Hepatocyte (in vitro differentiated cells): ENCODE results near the gene TFAP2A. TPM values are rescaled to one million over a fixed set of nuclear protein-coding genes. Genes with fewer than 3 reads are reported as not detected.

ENCODE experiments used
- DNase-seq: peaks from one replicate; pipeline ENCODE4 v3.0.0-alpha.2; 2016; ENCODE audit warnings: low spot score
- H2AFZ ChIP-seq: fragments of 200-600 bp; sonication (generic); 2 replicates; pipeline ENCODE4 v1.6.0; 2016; ENCODE audit warnings: antibody characterized with exemption, mild to moderate bottlenecking
- H3K27ac ChIP-seq: fragments of 200-600 bp; sonication (generic); 2 replicates; pipeline ENCODE4 v1.5.1; 2016; ENCODE audit warnings: mild to moderate bottlenecking
- H3K27me3 ChIP-seq: fragments of 200-600 bp; sonication (generic); 2 replicates; pipeline ENCODE4 v1.6.1; 2016
- H3K36me3 ChIP-seq: fragments of 200-600 bp; sonication (generic); replicated peaks from 2 replicates; pipeline ENCODE4 v1.5.1; 2016; ENCODE audit warnings: low read depth; ENCODE audit not compliant: insufficient read depth
- H3K4me1 ChIP-seq: fragments of 200-600 bp; sonication (generic); 2 replicates; pipeline ENCODE4 v1.5.1; 2016; ENCODE audit warnings: mild to moderate bottlenecking, moderate library complexity; ENCODE audit not compliant: insufficient read depth
- H3K4me2 ChIP-seq: fragments of 200-600 bp; sonication (generic); 2 replicates; pipeline ENCODE4 v1.6.0; 2016
- H3K4me3 ChIP-seq: fragments of 200-600 bp; sonication (generic); 2 replicates; pipeline ENCODE4 v1.5.1; 2016; ENCODE audit warnings: mild to moderate bottlenecking
- H3K79me2 ChIP-seq: fragments of 200-600 bp; sonication (generic); 2 replicates; pipeline ENCODE4 v1.6.0; 2017; ENCODE audit warnings: mild to moderate bottlenecking
- H3K9me2 ChIP-seq: fragments of 200-600 bp; sonication (generic); replicated peaks from 2 replicates; pipeline ENCODE4 v1.6.0; 2017; ENCODE audit warnings: mild to moderate bottlenecking; ENCODE audit not compliant: insufficient read depth
- H3K9me3 ChIP-seq: fragments of 200-600 bp; sonication (generic); 2 replicates; pipeline ENCODE4 v1.5.1; 2016; ENCODE audit warnings: low read depth, mild to moderate bottlenecking
- H4K20me1 ChIP-seq: fragments of 200-600 bp; sonication (generic); 2 replicates; pipeline ENCODE4 v1.6.0; 2016; ENCODE audit warnings: mild to moderate bottlenecking; ENCODE audit not compliant: insufficient read depth, poor library complexity, severe bottlenecking
- EZH2 ChIP-seq: fragments of 200-600 bp; sonication (generic); IDR thresholded peaks from 2 replicates; pipeline ENCODE4 v1.6.1; 2016; ENCODE audit warnings: antibody characterized with exemption, mild to moderate bottlenecking, borderline replicate concordance
- EZH2phosphoT487 ChIP-seq: fragments of 200-600 bp; sonication (generic); IDR thresholded peaks from one replicate; pipeline ENCODE4 v1.6.1; 2018; ENCODE audit warnings: antibody characterized with exemption, mild to moderate bottlenecking, low read depth, moderate library complexity; ENCODE audit not compliant: unreplicated experiment, severe bottlenecking
- WGBS: methylation state at CpG from one replicate; pipeline ENCODE4 v1.1.6; 2016; ENCODE audit warnings: low lambda C conversion rate; ENCODE audit errors: missing lambda C conversion rate; 5-methylcytosine and 5-hydroxymethylcytosine counted together
- polyA plus RNA-seq: library from polyadenylated mRNA; unstranded; fragments of >200 nt; fragmentation: Nextera tagmentation; extraction: Ambion mirVana; gene quantifications from 2 replicates; pipeline ENCODE4 v1.2.1, GENCODE V29; 2016
- total RNA-seq: library from RNA; depleted of rRNA; stranded (reverse); fragments of >200 nt; gene quantifications from 2 replicates; pipeline ENCODE4 v1.2.3, GENCODE V29; 2014
- TF ChIP-seq, protein P1 (sequence below): fragments of 200-600 bp; sonication (generic); IDR thresholded peaks from 2 replicates; pipeline ENCODE4 v1.5.1; 2016; ENCODE audit warnings: antibody characterized with exemption, mild to moderate bottlenecking; ENCODE audit not compliant: poor library complexity

TFAP2A gene
- total and polyA plus RNA-seq, 2 experiments from 2014 or later: 6.2 to 14.9 TPM

- peak overlapping the region; percentile 94 for H3K27ac ChIP-seq
These were observed 26.3 kb upstream of the TFAP2A start for GRCh38 chr6:10441004-10441654.

GRCh38 chr6:10437891-10438290 is 23.0 kb upstream of the TFAP2A start:
- 91% methylated on average over 3 of the region's 3 CpGs for WGBS
- no peak for TF ChIP-seq EZH2
- TF ChIP-seq, protein P1, sequence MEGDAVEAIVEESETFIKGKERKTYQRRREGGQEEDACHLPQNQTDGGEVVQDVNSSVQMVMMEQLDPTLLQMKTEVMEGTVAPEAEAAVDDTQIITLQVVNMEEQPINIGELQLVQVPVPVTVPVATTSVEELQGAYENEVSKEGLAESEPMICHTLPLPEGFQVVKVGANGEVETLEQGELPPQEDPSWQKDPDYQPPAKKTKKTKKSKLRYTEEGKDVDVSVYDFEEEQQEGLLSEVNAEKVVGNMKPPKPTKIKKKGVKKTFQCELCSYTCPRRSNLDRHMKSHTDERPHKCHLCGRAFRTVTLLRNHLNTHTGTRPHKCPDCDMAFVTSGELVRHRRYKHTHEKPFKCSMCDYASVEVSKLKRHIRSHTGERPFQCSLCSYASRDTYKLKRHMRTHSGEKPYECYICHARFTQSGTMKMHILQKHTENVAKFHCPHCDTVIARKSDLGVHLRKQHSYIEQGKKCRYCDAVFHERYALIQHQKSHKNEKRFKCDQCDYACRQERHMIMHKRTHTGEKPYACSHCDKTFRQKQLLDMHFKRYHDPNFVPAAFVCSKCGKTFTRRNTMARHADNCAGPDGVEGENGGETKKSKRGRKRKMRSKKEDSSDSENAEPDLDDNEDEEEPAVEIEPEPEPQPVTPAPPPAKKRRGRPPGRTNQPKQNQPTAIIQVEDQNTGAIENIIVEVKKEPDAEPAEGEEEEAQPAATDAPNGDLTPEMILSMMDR: no peak
- TF ChIP-seq EZH2phosphoT487: no peak
- H3K79me2 ChIP-seq: no peaks in the 10 kb centered on the region
- no peaks in the 10 kb centered on the region for H3K9me2 ChIP-seq
- H3K27me3 ChIP-seq: no peaks in the 10 kb centered on the region
- no peak overlapping the region for H3K4me2 ChIP-seq
- H3K4me3 ChIP-seq: no peak overlapping the region
- H2AFZ ChIP-seq: no peak overlapping the region
- no peaks in the 10 kb centered on the region for H3K36me3 ChIP-seq
- peaks cover 8% of the 10 kb centered on the region for H3K4me1 ChIP-seq
- DNase-seq: no peak
- no peaks in the 10 kb centered on the region for H4K20me1 ChIP-seq
- H3K27ac ChIP-seq: no peak overlapping the region
- no peaks in the 10 kb centered on the region for H3K9me3 ChIP-seq

More at GRCh38 chr6:10441004-10441654, 26.3 kb upstream of the TFAP2A start:
- TF ChIP-seq EZH2: no peak
- TF ChIP-seq, protein P1: no peak
- TF ChIP-seq EZH2phosphoT487: no peak
- Histone ChIP-seq H3K4me3 (no peak overlapping the region), H3K79me2 (no peaks in the 10 kb centered on the region), H4K20me1 (no peaks in the 10 kb centered on the region), H3K4me2 (peak overlapping the region; percentile 60), H3K9me3 (no peaks in the 10 kb centered on the region), H3K9me2 (no peaks in the 10 kb centered on the region), H3K4me1 (peaks cover 8% of the 10 kb centered on the region), H3K36me3 (no peaks in the 10 kb centered on the region), H2AFZ (no peak overlapping the region), H3K27me3 (no peaks in the 10 kb centered on the region)
- WGBS: 39% methylated on average over 7 of the region's 7 CpGs
- DNase-seq: peak; percentile 89

- Histone ChIP-seq H3K4me3 (no peak overlapping the region), H3K4me2 (no peak overlapping the region), H3K27me3 (no peaks in the 10 kb centered on the region), H3K4me1 (no peaks in the 10 kb centered on the region), H3K79me2 (no peaks in the 10 kb centered on the region), H3K27ac (no peak overlapping the region), H3K36me3 (no peaks in the 10 kb centered on the region), H4K20me1 (no peaks in the 10 kb centered on the region), H3K9me3 (no peaks in the 10 kb centered on the region), H3K9me2 (no peaks in the 10 kb centered on the region), H2AFZ (no peak overlapping the region)
- DNase-seq: no peak
- TF ChIP-seq EZH2phosphoT487: no peak
- TF ChIP-seq EZH2: no peak
- TF ChIP-seq, protein P1: no peak
- 84% methylated on average over 4 of the region's 4 CpGs for WGBS
These were observed 19.4 kb upstream of the TFAP2A start for GRCh38 chr6:10434235-10434634.
